Medulla oblongata (tissue), 1 donor: Measurements from ENCODE around the gene GNB1.
"Not testable (repeated sequence)": the region's sequence is repeated elsewhere in the genome, so short reads cannot be mapped to it uniquely, and the experiment has no call there.

Experiments
- DNase-seq: peaks from one replicate; pipeline ENCODE4 v3.0.0-alpha.2; 2015; ENCODE audit errors: extremely low spot score

Gene GNB1

DNA sequence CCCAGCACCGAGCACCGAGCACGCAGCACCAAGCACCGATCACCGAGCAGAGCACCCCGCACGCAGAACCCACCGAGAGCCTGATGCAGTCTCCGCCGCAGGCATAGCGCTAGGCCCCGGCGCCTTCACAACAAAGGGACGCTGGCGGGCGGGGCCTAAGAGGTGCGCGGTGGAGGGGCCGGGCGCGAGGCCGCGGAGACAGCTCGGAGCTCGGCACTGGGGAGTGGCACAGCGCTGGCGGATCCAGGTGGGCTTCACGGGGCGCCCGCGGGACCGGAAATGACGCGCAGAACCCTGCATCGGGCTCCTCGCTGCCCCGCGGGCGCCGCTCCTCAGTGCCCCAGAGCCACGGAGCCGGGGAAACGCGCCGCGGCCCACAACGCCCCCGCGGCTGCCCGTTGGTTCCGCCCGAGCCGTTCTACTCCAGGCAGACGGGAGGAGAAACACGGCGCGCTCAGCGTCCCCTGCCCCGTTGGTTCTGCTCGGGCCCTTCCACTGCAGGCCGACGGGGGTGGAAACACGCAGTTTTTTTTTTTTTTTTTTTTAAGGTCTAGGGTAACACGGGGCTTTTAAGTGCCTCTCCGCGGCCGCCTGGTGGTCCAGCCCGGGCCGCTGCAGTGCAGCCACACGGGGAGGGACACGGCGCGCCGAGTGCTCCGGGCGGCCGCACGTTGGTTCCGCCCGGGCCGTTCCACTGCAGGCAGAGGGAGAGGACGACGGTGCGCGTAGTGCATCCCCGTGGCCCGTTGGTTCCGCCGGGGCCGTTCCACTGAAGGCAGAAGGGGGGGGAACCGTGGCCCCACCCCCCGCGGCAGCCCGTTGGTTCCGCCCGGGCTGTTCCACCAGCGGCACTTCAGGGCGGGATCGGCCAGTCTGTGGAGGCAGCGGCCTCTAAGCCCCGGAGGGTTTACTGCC is 145.0 kb downstream of the GNB1 start:
- DNase-seq, result peak; percentile 51

GRCh38 chr1:1742529-1742928 is 148.4 kb downstream of the GNB1 start:
- not testable (repeated sequence) for DNase-seq

- DNase-seq, result not testable (repeated sequence)
These were observed 149.9 kb downstream of the GNB1 start for GRCh38 chr1:1741013-1741412.

DNA sequence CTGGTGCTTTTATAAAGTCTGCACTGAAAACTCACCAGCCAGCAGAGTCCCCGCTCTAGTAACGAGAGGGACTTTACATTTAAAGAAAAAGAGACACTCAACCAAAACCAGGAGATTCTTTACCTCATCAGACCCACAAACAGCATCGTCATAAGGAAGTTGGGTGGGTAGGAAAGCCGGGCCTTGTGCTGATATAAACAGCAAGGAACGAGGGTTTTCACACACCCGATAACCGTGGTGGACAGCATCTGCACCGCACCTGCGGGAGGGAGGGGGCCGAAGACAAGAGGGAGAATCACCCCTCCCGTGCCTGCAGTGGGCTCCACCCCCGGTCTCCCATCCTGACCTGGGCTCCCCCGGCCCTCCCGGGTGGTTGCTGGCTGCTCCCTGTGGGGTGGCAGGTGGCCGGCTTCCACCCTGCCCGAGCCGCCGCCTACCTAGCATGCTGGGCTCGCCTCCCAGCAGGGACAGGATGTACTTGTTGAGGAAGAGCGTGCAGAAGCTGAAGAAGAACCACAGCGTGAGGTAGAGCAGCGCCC is 152.0 kb downstream of the GNB1 start:
- DNase-seq, result not testable (repeated sequence)

DNA sequence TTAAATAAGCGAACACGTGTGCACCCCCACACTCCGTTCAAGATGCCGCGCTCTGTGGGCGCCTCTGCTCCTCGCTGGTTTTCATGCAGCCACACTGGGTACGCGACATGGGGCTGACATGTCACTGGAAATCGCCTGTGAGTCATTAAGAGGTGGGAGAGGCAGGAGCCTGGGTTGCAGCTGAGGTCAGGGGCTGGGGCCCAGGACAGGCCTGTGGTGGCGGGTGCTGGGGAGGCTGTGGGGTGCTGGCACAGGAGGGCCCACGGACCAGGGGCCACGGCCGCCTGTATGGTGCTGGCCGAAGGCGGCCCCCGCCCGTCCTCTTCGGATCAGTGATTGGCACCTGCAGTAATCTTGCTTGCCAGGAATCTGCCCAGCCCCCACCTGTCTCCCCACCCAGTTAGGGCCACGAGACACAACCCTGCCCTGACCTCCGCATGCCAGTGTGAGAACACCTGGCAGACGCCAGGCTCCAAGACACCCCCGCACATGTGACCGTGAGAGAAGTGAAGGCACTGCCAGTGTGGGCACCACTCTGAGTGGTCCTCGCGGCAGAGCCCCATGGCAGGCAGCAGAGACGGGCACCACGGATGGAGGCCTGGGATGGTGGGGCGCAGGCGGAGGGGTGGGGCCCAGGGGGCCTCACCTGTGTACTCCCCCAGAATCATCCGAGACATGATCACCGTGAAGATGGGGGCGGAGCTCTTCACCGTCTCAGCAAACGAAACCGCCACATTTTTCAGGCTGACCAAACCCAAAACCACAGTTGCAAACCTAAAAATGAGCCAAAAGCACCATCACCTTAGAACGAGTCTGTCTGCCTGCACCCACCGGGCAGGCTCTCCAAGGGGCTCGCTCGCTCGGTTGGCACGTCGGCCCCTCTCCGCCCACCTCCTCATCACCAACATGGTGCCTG is 153.0 kb downstream of the GNB1 start:
- not testable (repeated sequence) for DNase-seq
